MG63 (cell line): ENCODE results near the gene SLC12A7. TPM values are rescaled to one million over a fixed set of nuclear protein-coding genes. Genes with fewer than 3 reads are reported as not detected.
A peak's percentile ranks its signal among the peaks of the same experiment; 100 is the strongest.

ENCODE experiments used
- DNase-seq: peaks from one replicate; pipeline ENCODE4 v3.0.0-alpha.2; 2020
- H3K27me3 ChIP-seq: fragments of 250-450 bp; sonication (Bioruptor Pico); 2 replicates; pipeline ENCODE4 v1.5.1; 2020; ENCODE audit warnings: mild to moderate bottlenecking, moderate library complexity
- H3K36me3 ChIP-seq: fragments of 250-450 bp; sonication (Bioruptor Pico); 2 replicates; pipeline ENCODE4 v1.5.1; 2020; ENCODE audit warnings: mild to moderate bottlenecking, moderate library complexity
- H3K4me3 ChIP-seq: fragments of 250-450 bp; sonication (Bioruptor Pico); 2 replicates; pipeline ENCODE4 v1.5.1; 2020; ENCODE audit warnings: mild to moderate bottlenecking, moderate library complexity
- H3K9me3 ChIP-seq: fragments of 250-450 bp; sonication (Bioruptor Pico); 2 replicates; pipeline ENCODE4 v1.5.1; 2020; ENCODE audit warnings: mild to moderate bottlenecking, moderate library complexity
- total RNA-seq: library from RNA; depleted of rRNA; stranded (reverse); fragments of >200 nt; shearing (Covaris generic); gene quantifications from 2 replicates; pipeline ENCODE4 v1.2.3, GENCODE V29; 2014; ENCODE audit warnings: low replicate concordance

SLC12A7 gene
- total RNA-seq, 1 experiment from 2014 or later = 39.7 TPM

GRCh38 chr5:1144638-1145396 is 33.0 kb upstream of the SLC12A7 start:
- H3K36me3 ChIP-seq = no peaks in the 10 kb centered on the region
- H3K4me3 ChIP-seq = no peak overlapping the region
- H3K27me3 ChIP-seq = no peaks in the 10 kb centered on the region; the same call in 1 of the 2 replicates
- no peak for DNase-seq
- H3K9me3 ChIP-seq = no peaks in the 10 kb centered on the region

GRCh38 chr5:1144089-1144488 is 32.2 kb upstream of the SLC12A7 start:
- DNase-seq = no peak
- Histone ChIP-seq H3K9me3 (no peaks in the 10 kb centered on the region), H3K4me3 (no peak overlapping the region), H3K27me3 (no peaks in the 10 kb centered on the region; the same call in 1 of the 2 replicates), H3K36me3 (no peaks in the 10 kb centered on the region)

- no peak for DNase-seq
- Histone ChIP-seq H3K36me3 (no peaks in the 10 kb centered on the region), H3K27me3 (no peaks in the 10 kb centered on the region), H3K9me3 (no peaks in the 10 kb centered on the region), H3K4me3 (no peak overlapping the region)
Measured at GRCh38 chr5:1143670-1143951, 31.7 kb upstream of the SLC12A7 start.

GRCh38 chr5:1142886-1143669 is 31.2 kb upstream of the SLC12A7 start:
- Histone ChIP-seq H3K36me3 (no peaks in the 10 kb centered on the region), H3K27me3 (no peaks in the 10 kb centered on the region)
- no peak for DNase-seq

GRCh38 chr5:1141834-1142233 is 30.0 kb upstream of the SLC12A7 start:
- DNase-seq = no peak
- Histone ChIP-seq H3K4me3 (no peak overlapping the region), H3K9me3 (no peaks in the 10 kb centered on the region), H3K27me3 (no peaks in the 10 kb centered on the region), H3K36me3 (no peaks in the 10 kb centered on the region)

More at GRCh38 chr5:1142886-1143669, 31.2 kb upstream of the SLC12A7 start:
- H3K4me3 ChIP-seq = no peak overlapping the region
- no peaks in the 10 kb centered on the region for H3K9me3 ChIP-seq

- H3K36me3 ChIP-seq = no peaks in the 10 kb centered on the region
- no peaks in the 10 kb centered on the region for H3K27me3 ChIP-seq
- no peak for DNase-seq
- H3K9me3 ChIP-seq = no peaks in the 10 kb centered on the region
- no peak overlapping the region for H3K4me3 ChIP-seq
Measured at GRCh38 chr5:1140818-1141189, 28.9 kb upstream of the SLC12A7 start.

- no peaks in the 10 kb centered on the region for H3K36me3 ChIP-seq
- peak; percentile 59 for DNase-seq
- H3K27me3 ChIP-seq = no peaks in the 10 kb centered on the region; the same call in 1 of the 2 replicates
Measured at GRCh38 chr5:1140171-1140817, 28.4 kb upstream of the SLC12A7 start.

GRCh38 chr5:1139331-1140170 is 27.7 kb upstream of the SLC12A7 start:
- no peak for DNase-seq
- H3K27me3 ChIP-seq = no peaks in the 10 kb centered on the region; the same call in 1 of the 2 replicates
- H3K36me3 ChIP-seq = no peaks in the 10 kb centered on the region
- H3K4me3 ChIP-seq = no peak overlapping the region
- H3K9me3 ChIP-seq = no peaks in the 10 kb centered on the region

More at GRCh38 chr5:1140171-1140817, 28.4 kb upstream of the SLC12A7 start:
- Histone ChIP-seq H3K4me3 (no peak overlapping the region), H3K9me3 (no peaks in the 10 kb centered on the region)

GRCh38 chr5:1138445-1139245 is 26.8 kb upstream of the SLC12A7 start:
- Histone ChIP-seq H3K27me3 (no peaks in the 10 kb centered on the region; the same call in 1 of the 2 replicates), H3K36me3 (no peaks in the 10 kb centered on the region), H3K4me3 (no peak overlapping the region), H3K9me3 (no peaks in the 10 kb centered on the region)
- DNase-seq = no peak

- no peaks in the 10 kb centered on the region for H3K9me3 ChIP-seq
- no peak for DNase-seq
- H3K4me3 ChIP-seq = no peak overlapping the region
- H3K36me3 ChIP-seq = no peaks in the 10 kb centered on the region
- H3K27me3 ChIP-seq = no peaks in the 10 kb centered on the region; the same call in 1 of the 2 replicates
Measured at GRCh38 chr5:1137567-1138444, 25.9 kb upstream of the SLC12A7 start.

- Histone ChIP-seq H3K4me3 (no peak overlapping the region), H3K36me3 (no peaks in the 10 kb centered on the region), H3K9me3 (no peaks in the 10 kb centered on the region), H3K27me3 (no peaks in the 10 kb centered on the region; the same call in 1 of the 2 replicates)
- no peak for DNase-seq
Measured at GRCh38 chr5:1136814-1137213, 25.0 kb upstream of the SLC12A7 start.

GRCh38 chr5:1135696-1136525 is 24.0 kb upstream of the SLC12A7 start:
- DNase-seq = no peak
- no peak overlapping the region for H3K4me3 ChIP-seq
- no peaks in the 10 kb centered on the region for H3K9me3 ChIP-seq
- no peaks in the 10 kb centered on the region for H3K36me3 ChIP-seq
- no peaks in the 10 kb centered on the region; the same call in 1 of the 2 replicates for H3K27me3 ChIP-seq

- Histone ChIP-seq H3K9me3 (no peaks in the 10 kb centered on the region), H3K27me3 (no peaks in the 10 kb centered on the region; the same call in 1 of the 2 replicates), H3K36me3 (no peaks in the 10 kb centered on the region), H3K4me3 (no peak overlapping the region)
- DNase-seq = no peak
Measured at GRCh38 chr5:1134478-1134877, 22.6 kb upstream of the SLC12A7 start.

GRCh38 chr5:1133510-1134201 is 21.8 kb upstream of the SLC12A7 start:
- H3K9me3 ChIP-seq = no peaks in the 10 kb centered on the region
- no peaks in the 10 kb centered on the region; the same call in 1 of the 2 replicates for H3K27me3 ChIP-seq
- H3K36me3 ChIP-seq = no peaks in the 10 kb centered on the region
- no peak overlapping the region for H3K4me3 ChIP-seq
- DNase-seq = no peak
